Panc1 (cell line): ENCODE data around the gene CROCC.

Source experiments
- CTCF ChIP-seq: fragments of 450-650 bp; IDR thresholded peaks from 2 replicates; pipeline ENCODE4 v1.5.1; 2017; ENCODE audit warnings: mild to moderate bottlenecking
- POLR2AphosphoS5 ChIP-seq: IDR thresholded peaks from 2 replicates; pipeline ENCODE4 v1.6.1; 2012; ENCODE audit warnings: mild to moderate bottlenecking, low read depth, low read length, moderate library complexity
- REST ChIP-seq, 2 experiments: IDR thresholded peaks; 2 replicates each; pipeline ENCODE4 v1.6.1; 2011 to 2012; ENCODE audit warnings: low read depth in 2 of 2, control low read depth in 1 of 2, low read length in 1 of 2, mild to moderate bottlenecking in 1 of 2, moderate library complexity in 1 of 2; ENCODE audit not compliant: insufficient read depth in 1 of 2
- SIN3A ChIP-seq: IDR thresholded peaks from 2 replicates; pipeline ENCODE4 v1.6.1; 2012; ENCODE audit warnings: low read depth, mild to moderate bottlenecking, low read length, moderate library complexity, borderline replicate concordance; ENCODE audit not compliant: insufficient read depth

- TF ChIP-seq CTCF, result no peak
- TF ChIP-seq POLR2AphosphoS5, result no peak
- TF ChIP-seq REST (IDR thresholded peaks at IDR 0.05; ENCODE audit: insufficient read depth in 1 of 2, low read depth in 2 of 2, low read length in 1 of 2), result no peak
- TF ChIP-seq SIN3A, result no peak
Observed at GRCh38 chr1:16978139-16978538, 56.4 kb downstream of the CROCC start.
